K562 (cell line): ENCODE measurements around the gene OVOL1. TPM values are rescaled to one million over a fixed set of nuclear protein-coding genes. Genes with fewer than 3 reads are reported as not detected.

Experiments used
- MAZ ChIP-seq, 2 experiments: fragments of 450-650 bp in 1 of 2; sonication (generic) in 1 of 2; formaldehyde crosslinking; IDR thresholded peaks in 1 of 2; conservative IDR thresholded peaks in 1 of 2; 2 replicates each; pipeline versions ENCODE4 v1.4.0 to v1.5.0; 2020; ENCODE audit warnings: mild to moderate bottlenecking in 1 of 2, missing genetic modification reagents in 1 of 2
- REST ChIP-seq, 2 experiments: fragments of 450-650 bp; formaldehyde crosslinking in 1 of 2; IDR thresholded peaks; 2 replicates each; pipeline versions ENCODE4 v1.4.0 to v1.6.1; 2014 to 2020; ENCODE audit warnings: mild to moderate bottlenecking in 2 of 2, borderline replicate concordance in 1 of 2, low read depth in 1 of 2
- ZNF277 ChIP-seq: fragments of 250-450 bp; sonication (Bioruptor Pico); IDR thresholded peaks from 2 replicates; pipeline ENCODE4 v1.8.0; 2022; ENCODE audit warnings: inconsistent platforms, mild to moderate bottlenecking, moderate library complexity, borderline replicate concordance
- polyA plus RNA-seq, 8 experiments: library from polyadenylated mRNA; depleted of rRNA in 4 of 8; stranded (reverse) in 5 of 8; unstranded in 3 of 8; fragments of >200 nt; fragmentation: Nextera tagmentation in 2 of 8; fragmentation: Illumina TruSeq in 1 of 8; extraction: Ambion mirVana in 2 of 8; extraction: Trizol in 1 of 8; gene quantifications; 2 replicates each; pipeline versions ENCODE4 v1.2.1 to v1.2.3, GENCODE V29; 2011 to 2014; ENCODE audit warnings: inconsistent platforms in 1 of 8, missing spikeins in 1 of 8
- total RNA-seq, 7 experiments: library from RNA; depleted of rRNA in 6 of 7; stranded (reverse); fragments of >200 nt in 6 of 7; fragmentation: Illumina TruSeq in 2 of 7; extraction: Trizol in 2 of 7; gene quantifications; 2 replicates each; pipeline versions ENCODE4 v1.2.1 to v1.2.3, GENCODE V29; 2011 to 2021; ENCODE audit warnings: low replicate concordance in 1 of 7

The OVOL1 gene
- total and polyA plus RNA-seq, 9 of the 15 experiments (the other 6 are each of a cell fraction or from before 2014, with no cell fraction given), result 0.09 TPM; not detected in 8

GRCh38 chr11:65744026-65744698 lies 42.7 kb upstream of the OVOL1 start (continued):
- peak in 1 of 2 experiments; percentile 39; a peak in 1 of 4 replicates for TF ChIP-seq MAZ (CRISPR knock-in tag; conservative IDR thresholded peaks at IDR 0.05 in 1 of 2, IDR thresholded peaks at IDR 0.05 in 1 of 2)
- peak; percentile 72; the same call in 1 of the 2 replicates for TF ChIP-seq REST (IDR thresholded peaks at IDR 0.05; ENCODE audit: borderline replicate concordance)
- no peak for TF ChIP-seq REST (CRISPR knock-in tag; IDR thresholded peaks at IDR 0.05; ENCODE audit: low read depth)
- TF ChIP-seq ZNF277 (CRISPR knock-in tag), result no peak
- TF ChIP-seq, all 486 proteins: peak for 10
